Measurements from ENCODE around the gene LRRC39.

The LRRC39 gene

GRCh38 chr1:100147875-100148274 is 30.2 kb downstream of the LRRC39 start:
- DNase-seq (ENCODE audit: low read depth in 2 of 2) = no peak

DNA sequence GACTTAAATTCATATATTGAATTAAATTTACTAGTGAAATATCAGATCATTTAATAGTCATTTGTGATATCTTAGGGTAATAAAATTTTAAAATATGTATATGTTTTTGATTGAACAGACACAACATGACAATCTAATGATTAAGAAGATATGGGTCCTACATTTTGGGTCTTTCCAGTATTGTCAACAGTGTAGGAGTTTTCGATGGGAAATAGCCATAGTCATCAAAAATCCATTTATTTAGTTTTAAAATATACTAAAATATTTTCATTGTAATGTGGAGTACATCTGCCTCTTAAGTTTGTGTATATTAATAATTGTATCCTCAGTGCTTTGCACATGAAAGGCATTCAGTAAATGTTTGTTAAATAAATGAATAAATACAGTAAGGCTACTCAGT is 31.1 kb downstream of the LRRC39 start:
- DNase-seq (ENCODE audit: low read depth in 2 of 2) = no peak

GRCh38 chr1:100145116-100145515 is 32.9 kb downstream of the LRRC39 start:
- DNase-seq (ENCODE audit: low read depth in 2 of 2) = no peak

DNA sequence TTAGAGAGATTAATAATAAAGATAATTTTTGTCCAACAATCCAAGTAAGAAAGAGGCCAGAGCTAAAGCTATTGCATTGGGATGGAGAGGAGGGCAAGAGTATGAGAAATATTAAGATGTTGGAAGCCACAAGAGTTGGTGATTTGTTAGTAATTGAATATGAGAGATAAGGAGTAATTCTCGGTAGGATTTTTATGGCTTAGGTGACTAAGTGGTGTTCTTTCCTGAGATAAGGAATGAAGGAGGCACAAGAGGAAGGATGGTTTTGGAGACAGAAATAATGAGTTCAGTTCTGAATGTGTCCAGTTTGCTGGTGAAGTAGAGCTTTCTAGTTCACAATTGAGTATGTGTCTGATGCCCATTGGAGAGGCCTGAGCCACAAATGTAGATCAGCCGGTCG is 35.7 kb downstream of the LRRC39 start:
- DNase-seq (ENCODE audit: low read depth in 2 of 2) = no peak

DNA sequence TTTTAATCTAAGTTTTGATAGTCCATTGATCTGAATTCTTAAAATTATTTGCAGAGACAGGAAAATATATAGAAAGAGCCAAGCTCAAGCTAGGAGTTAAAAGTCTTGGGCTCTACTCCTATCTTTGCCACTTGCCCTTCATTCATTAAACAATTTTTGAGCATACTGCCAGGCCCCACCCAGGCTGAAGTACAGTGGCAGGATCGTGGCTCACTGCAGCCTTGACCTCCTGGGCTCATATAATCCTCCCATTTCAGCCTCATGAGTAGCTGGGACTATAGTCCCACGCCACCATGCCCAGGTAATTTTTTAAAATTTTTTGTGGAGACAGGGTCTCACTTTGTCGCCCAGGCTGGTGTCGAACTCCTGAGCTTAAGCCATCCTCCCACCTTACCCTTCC is 36.9 kb downstream of the LRRC39 start:
- DNase-seq (ENCODE audit: low read depth in 2 of 2) = no peak

DNA sequence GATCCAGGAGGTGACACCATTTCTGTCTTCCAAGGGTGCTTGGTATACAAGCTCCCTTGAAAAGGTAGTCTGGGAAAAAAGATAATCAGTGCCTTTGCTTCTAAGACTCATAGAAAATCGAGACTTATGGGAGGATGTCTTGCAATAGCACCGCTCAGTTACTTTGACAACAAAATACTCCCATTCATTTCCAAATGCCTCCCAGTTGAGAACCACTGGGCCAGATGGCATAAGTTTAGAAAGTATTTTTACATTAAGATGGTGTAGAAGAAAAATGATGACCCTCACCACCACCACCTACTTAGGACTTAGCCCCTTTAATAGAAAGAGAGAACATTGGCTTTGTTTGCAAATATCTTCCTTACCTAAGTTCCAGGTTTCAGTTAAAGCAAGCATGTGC is 40.5 kb downstream of the LRRC39 start:
- DNase-seq (ENCODE audit: low read depth in 2 of 2) = no peak

GRCh38 chr1:100134872-100135271 is 43.2 kb downstream of the LRRC39 start:
- DNase-seq (ENCODE audit: low read depth in 2 of 2) = no peak

- peak; percentile 82 to 89 for DNase-seq (ENCODE audit: low read depth in 2 of 2)
Observed at GRCh38 chr1:100132566-100133477, 45.2 kb downstream of the LRRC39 start, which contains the start of the genes SASS6 and TRMT13. TSS of gene SASS6 (minus strand) at chr1:100132930. CDS start at chr1:100132814, 116 bp downstream. TSS of gene TRMT13 (plus strand) at chr1:100133163. CDS start at chr1:100133169, 6 bp downstream.

GRCh38 chr1:100131623-100132022 is 46.4 kb downstream of the LRRC39 start:
- DNase-seq (ENCODE audit: low read depth in 2 of 2) = no peak

DNA sequence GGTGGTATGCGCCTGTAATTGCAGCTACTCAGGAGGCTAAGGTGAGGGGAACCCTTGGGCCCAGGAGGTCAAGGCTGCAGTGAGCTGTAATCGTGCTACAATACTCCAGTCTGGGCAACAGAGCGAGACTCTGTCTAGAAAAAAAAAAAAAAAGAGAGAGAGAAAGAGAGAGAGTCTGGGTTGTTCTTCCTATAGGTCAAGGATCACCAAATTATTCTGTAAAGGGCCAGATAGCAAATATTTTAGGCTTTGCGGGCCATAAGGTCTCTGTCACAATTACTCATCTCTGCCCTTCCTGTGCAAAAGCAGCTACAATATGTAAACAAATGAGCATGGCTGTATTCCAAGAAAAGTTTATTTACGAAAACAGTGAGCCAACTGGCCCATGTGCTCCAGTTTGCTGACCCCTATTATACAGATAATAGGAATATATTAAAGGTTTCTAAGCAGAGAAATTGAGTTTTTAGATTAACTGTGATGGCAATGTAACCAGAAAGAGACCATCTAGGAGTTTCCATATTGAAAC is 47.4 kb downstream of the LRRC39 start:
- no peak for DNase-seq (ENCODE audit: low read depth in 2 of 2)

DNA sequence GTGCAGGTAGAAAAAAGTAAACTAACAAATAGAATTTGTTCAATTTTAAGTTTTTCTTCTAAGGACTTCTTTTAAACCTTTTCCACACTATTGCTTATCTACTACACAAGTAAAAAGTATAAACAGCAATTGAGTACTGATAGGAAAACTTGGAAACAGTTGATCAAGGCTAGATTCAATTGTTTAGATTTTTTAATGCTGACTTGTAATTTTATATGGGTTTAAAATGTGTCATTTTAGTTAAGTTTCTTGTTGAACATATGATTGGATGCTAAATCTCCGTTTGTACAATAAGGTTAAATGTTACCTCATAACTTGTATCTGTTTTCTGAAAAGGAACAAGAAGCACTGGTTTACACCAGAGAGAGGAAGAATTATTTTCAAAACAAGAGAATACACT is 50.8 kb downstream of the LRRC39 start:
- DNase-seq (ENCODE audit: low read depth in 2 of 2) = no peak

- no peak for DNase-seq (ENCODE audit: low read depth in 2 of 2)
Observed at GRCh38 chr1:100122177-100122576, 55.9 kb downstream of the LRRC39 start.

GRCh38 chr1:100115524-100115923 is 62.5 kb downstream of the LRRC39 start:
- no peak for DNase-seq (ENCODE audit: low read depth in 2 of 2)

GRCh38 chr1:100109554-100110066 is 68.4 kb downstream of the LRRC39 start:
- no peak for DNase-seq (ENCODE audit: low read depth in 2 of 2)

DNA sequence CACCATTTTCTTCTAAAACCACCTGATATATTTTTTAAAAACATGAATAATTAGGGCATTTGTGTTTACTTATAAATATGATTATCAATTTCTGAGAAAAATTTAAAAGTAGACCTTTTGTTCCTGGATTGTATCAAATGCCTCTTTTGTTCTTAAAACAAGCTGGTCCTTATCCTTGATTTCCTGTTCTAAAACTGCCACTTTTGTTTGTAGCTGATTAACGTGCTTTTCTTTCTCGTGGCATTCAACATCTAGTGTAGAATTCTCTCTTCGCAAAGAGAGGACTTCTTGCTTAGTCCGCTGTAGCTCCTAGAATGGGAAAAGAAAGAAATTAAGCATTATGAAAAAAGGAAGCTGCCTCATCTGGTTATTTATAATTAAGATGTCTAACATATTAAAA is 70.4 kb downstream of the LRRC39 start:
- DNase-seq (ENCODE audit: low read depth in 2 of 2) = no peak

- DNase-seq (ENCODE audit: low read depth in 2 of 2) = no peak
Observed at GRCh38 chr1:100101564-100101963, 76.5 kb downstream of the LRRC39 start.

- no peak for DNase-seq (ENCODE audit: low read depth in 2 of 2)
Observed at GRCh38 chr1:100100202-100100601, 77.9 kb downstream of the LRRC39 start.

Measured in stimulated activated CD8-positive, alpha-beta memory T cell treated with anti-CD3 and anti-CD28 coated beads, Interleukin-2, amount 100 ng/mL, for 1 hour (primary cell).